ENCODE data around the gene PHF21B.

PHF21B gene

DNA sequence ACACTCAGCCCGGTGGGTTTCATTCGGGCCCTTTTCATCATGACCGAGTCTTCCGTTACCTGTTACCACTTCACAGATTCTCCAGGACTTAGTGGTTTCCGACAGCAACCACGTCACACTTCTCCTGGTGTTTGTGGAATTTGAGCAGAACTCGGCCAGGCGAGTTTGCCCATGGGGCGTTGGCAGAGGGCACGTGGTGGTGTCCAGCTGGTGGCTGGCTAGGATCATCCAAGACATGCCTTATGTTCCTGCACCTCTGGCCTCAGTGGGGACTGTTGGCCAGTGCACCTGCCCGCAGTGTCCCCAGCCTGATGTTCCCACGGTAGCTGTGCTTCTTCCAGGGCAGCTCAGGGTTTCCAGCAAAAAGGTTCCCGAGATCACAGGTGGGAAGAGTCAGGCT, 170.1 kb downstream of the PHF21B start:
- H3K27ac ChIP-seq (ENCODE audit: insufficient read depth, low read length, poor library complexity, severe bottlenecking), result no peak overlapping the region
- H3K4me1 ChIP-seq (ENCODE audit: control insufficient read depth, insufficient read depth, low read length, poor library complexity, severe bottlenecking), result no peaks in the 10 kb centered on the region
- DNase-seq, result no peak
- no peaks in the 10 kb centered on the region for H3K27me3 ChIP-seq (replicated peaks; ENCODE audit: control insufficient read depth, insufficient read depth, low read length, poor library complexity, severe bottlenecking)
- H3K36me3 ChIP-seq (ENCODE audit: control insufficient read depth, insufficient read depth, low read length), result no peaks in the 10 kb centered on the region
- no peak overlapping the region for H3K4me3 ChIP-seq (ENCODE audit: insufficient read depth, low read depth, low read length, poor library complexity, severe bottlenecking)
- H3K9me3 ChIP-seq (ENCODE audit: control insufficient read depth, low read length), result no peaks in the 10 kb centered on the region

DNA sequence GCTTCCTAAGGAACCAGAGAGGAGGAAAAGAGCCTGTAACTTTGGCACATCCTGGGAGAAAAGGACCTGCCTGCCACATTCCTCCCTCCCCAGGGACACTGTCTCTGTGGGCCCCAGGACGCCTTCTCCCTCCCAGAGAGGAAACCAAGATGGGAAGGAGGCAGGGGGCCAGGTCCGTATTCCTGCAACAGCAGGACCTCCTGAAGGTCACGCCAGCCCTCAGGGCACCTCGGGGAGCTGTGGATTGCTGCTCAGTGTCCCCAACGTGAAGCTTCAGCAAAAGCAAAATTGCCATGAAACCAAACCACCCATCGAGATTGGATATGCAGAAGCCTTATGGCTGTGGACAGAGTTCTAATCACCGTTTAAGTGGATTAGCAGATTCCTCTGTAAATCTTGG, 170.7 kb downstream of the PHF21B start:
- no peaks in the 10 kb centered on the region for H3K27me3 ChIP-seq (replicated peaks; ENCODE audit: control insufficient read depth, insufficient read depth, low read length, poor library complexity, severe bottlenecking)
- no peak overlapping the region for H3K4me3 ChIP-seq (ENCODE audit: insufficient read depth, low read depth, low read length, poor library complexity, severe bottlenecking)
- H3K27ac ChIP-seq (ENCODE audit: insufficient read depth, low read length, poor library complexity, severe bottlenecking), result no peak overlapping the region
- H3K9me3 ChIP-seq (ENCODE audit: control insufficient read depth, low read length), result no peaks in the 10 kb centered on the region
- no peaks in the 10 kb centered on the region for H3K36me3 ChIP-seq (ENCODE audit: control insufficient read depth, insufficient read depth, low read length)
- H3K4me1 ChIP-seq (ENCODE audit: control insufficient read depth, insufficient read depth, low read length, poor library complexity, severe bottlenecking), result no peaks in the 10 kb centered on the region
- DNase-seq, result no peak

DNA sequence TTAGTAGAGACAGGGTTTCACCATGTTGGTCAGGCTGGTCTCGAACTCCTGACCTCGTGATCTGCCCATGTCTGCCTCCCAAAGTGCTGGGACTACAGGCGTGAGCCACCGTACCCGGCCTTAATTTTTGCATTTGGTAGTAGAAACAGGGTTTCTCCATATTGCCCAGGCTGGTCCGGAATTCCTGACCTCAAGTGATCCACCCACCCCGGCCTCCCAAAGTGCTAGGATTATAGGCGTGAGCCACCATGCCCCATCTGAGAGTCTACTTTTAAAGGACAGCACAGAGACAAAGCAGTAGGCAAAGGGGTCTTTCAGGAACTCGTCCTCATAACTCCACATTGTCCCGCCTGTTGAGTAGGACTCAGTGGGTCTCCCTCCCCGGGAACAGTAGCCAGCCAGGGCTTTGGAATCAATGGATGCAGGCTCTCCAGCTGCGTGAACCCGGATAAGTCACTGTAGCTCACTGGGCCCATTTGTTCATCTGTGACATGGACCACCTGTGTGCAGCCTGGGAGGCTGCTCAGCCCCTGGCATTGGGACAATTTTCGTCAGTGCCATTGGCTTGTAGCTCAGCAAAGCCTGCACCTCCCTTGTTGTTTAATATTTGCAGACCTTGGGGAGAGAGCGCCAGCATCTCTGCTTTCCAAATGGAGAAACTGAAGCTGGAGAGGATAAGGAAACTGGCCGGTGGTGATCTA, 171.3 kb downstream of the PHF21B start:
- DNase-seq, result no peak
- H3K27me3 ChIP-seq (replicated peaks; ENCODE audit: control insufficient read depth, insufficient read depth, low read length, poor library complexity, severe bottlenecking), result no peaks in the 10 kb centered on the region
- H3K36me3 ChIP-seq (ENCODE audit: control insufficient read depth, insufficient read depth, low read length), result no peaks in the 10 kb centered on the region

DNA sequence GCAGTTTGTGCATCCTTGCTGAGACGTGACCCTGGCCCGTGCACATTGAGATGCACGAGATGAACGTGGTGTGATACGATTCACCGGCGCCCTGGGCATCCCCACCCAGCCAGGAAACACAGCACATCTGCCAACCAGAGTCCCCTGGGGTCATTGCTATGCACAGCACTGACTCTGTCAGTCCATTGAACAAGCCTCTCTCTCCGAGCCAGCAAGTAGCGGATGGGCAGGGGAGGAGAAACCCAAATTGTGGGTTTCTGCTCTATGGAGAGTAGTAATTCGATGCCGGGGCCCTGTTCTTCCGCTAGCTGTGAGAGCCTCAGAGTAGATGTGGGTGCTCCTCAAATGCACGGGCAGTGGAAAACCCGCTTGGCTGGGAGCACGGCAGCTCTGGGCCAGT, 172.3 kb downstream of the PHF21B start:
- Histone ChIP-seq H3K4me3 (ENCODE audit: insufficient read depth, low read depth, low read length, poor library complexity, severe bottlenecking) (no peak overlapping the region), H3K27me3 (replicated peaks; ENCODE audit: control insufficient read depth, insufficient read depth, low read length, poor library complexity, severe bottlenecking) (no peaks in the 10 kb centered on the region), H3K4me1 (ENCODE audit: control insufficient read depth, insufficient read depth, low read length, poor library complexity, severe bottlenecking) (no peaks in the 10 kb centered on the region), H3K9me3 (ENCODE audit: control insufficient read depth, low read length) (no peaks in the 10 kb centered on the region), H3K36me3 (ENCODE audit: control insufficient read depth, insufficient read depth, low read length) (no peaks in the 10 kb centered on the region), H3K27ac (ENCODE audit: insufficient read depth, low read length, poor library complexity, severe bottlenecking) (no peak overlapping the region)
- no peak for DNase-seq

More for the DNA sequence above, 171.3 kb downstream of the PHF21B start:
- Histone ChIP-seq H3K9me3 (ENCODE audit: control insufficient read depth, low read length) (no peaks in the 10 kb centered on the region), H3K27ac (ENCODE audit: insufficient read depth, low read length, poor library complexity, severe bottlenecking) (no peak overlapping the region), H3K4me3 (ENCODE audit: insufficient read depth, low read depth, low read length, poor library complexity, severe bottlenecking) (no peak overlapping the region), H3K4me1 (ENCODE audit: control insufficient read depth, insufficient read depth, low read length, poor library complexity, severe bottlenecking) (no peaks in the 10 kb centered on the region)

DNA sequence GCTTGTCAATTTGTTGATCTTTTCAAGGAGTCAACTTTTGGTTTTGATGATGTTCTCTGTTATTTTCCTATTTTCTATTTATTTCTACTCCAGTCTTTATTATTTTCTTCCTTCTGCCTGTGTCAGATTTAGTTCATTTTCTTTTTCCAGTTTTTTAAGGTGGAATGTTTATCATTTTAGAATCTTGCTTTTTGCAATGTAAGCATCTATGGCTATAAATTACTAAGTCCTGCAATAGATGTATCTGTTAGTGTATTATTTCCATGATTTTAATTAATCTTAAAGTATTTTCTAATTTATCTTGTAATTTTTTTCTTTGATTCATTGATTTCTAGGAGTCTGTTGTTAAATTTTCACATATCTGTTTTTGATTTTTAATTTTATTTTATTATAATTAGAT, 175.7 kb downstream of the PHF21B start:
- Histone ChIP-seq H3K4me1 (ENCODE audit: control insufficient read depth, insufficient read depth, low read length, poor library complexity, severe bottlenecking) (no peaks in the 10 kb centered on the region), H3K27me3 (replicated peaks; ENCODE audit: control insufficient read depth, insufficient read depth, low read length, poor library complexity, severe bottlenecking) (no peaks in the 10 kb centered on the region), H3K36me3 (ENCODE audit: control insufficient read depth, insufficient read depth, low read length) (no peaks in the 10 kb centered on the region), H3K4me3 (ENCODE audit: insufficient read depth, low read depth, low read length, poor library complexity, severe bottlenecking) (no peak overlapping the region), H3K9me3 (ENCODE audit: control insufficient read depth, low read length) (no peaks in the 10 kb centered on the region), H3K27ac (ENCODE audit: insufficient read depth, low read length, poor library complexity, severe bottlenecking) (no peak overlapping the region)
- DNase-seq, result no peak

DNA sequence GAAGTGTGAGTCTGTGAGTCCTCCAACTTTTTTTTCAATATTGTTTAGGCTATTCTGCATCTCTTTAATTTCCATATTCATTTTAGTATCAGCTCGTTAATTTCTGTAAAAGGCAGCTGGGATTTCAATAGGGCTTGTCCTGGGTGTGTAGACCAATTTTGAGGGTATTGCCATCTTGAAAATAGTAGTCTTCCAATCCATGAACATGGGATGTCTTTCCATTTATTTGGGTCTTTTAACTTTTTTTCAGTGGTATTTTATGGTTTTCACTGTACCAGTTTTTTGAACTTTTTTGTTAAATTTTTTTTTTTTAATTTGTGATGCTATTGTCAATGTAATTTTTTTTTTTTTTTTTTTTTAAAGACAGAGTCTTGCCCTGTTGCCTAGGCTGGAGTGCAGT, 177.9 kb downstream of the PHF21B start:
- no peaks in the 10 kb centered on the region for H3K9me3 ChIP-seq (ENCODE audit: control insufficient read depth, low read length)
- H3K4me3 ChIP-seq (ENCODE audit: insufficient read depth, low read depth, low read length, poor library complexity, severe bottlenecking), result no peak overlapping the region
- H3K36me3 ChIP-seq (ENCODE audit: control insufficient read depth, insufficient read depth, low read length), result no peaks in the 10 kb centered on the region
- H3K27ac ChIP-seq (ENCODE audit: insufficient read depth, low read length, poor library complexity, severe bottlenecking), result no peak overlapping the region
- DNase-seq, result no peak
- no peaks in the 10 kb centered on the region for H3K4me1 ChIP-seq (ENCODE audit: control insufficient read depth, insufficient read depth, low read length, poor library complexity, severe bottlenecking)
- H3K27me3 ChIP-seq (replicated peaks; ENCODE audit: control insufficient read depth, insufficient read depth, low read length, poor library complexity, severe bottlenecking), result no peaks in the 10 kb centered on the region
